Measurements from ENCODE around the gene KIAA1671. TPM values are rescaled to one million over a fixed set of nuclear protein-coding genes. Genes with fewer than 3 reads are reported as not detected.
A peak's percentile ranks its signal among the peaks of the same experiment; 100 is the strongest.

Gene KIAA1671
- total RNA-seq, 1 donor from 2014 or later, result 12.8 TPM

GRCh38 chr22:25070956-25071355 lies 118.4 kb downstream of the KIAA1671 start:
- intact Hi-C loops (cut with DNase I), result no loop called here
- DNase-seq (ENCODE audit: missing footprints) (no peak), ATAC-seq (no peak)

- ATAC-seq, result no peak
- DNase-seq (ENCODE audit: missing footprints), result no peak
- intact Hi-C loops (cut with DNase I), result no loop called here
These were observed 119.2 kb downstream of the KIAA1671 start for GRCh38 chr22:25071720-25072119.

- DNase-seq (ENCODE audit: missing footprints) (no peak), ATAC-seq (no peak)
- intact Hi-C loops (cut with DNase I), result no loop called here
These were observed 119.9 kb downstream of the KIAA1671 start for GRCh38 chr22:25072406-25072805.

- no peak for DNase-seq (ENCODE audit: missing footprints)
- intact Hi-C loops (cut with DNase I), result no loop called here
- no peak for ATAC-seq
These were observed 123.8 kb downstream of the KIAA1671 start for GRCh38 chr22:25076336-25076735.

GRCh38 chr22:25077056-25077455 lies 124.5 kb downstream of the KIAA1671 start:
- intact Hi-C loops (cut with DNase I), result no loop called here
- ATAC-seq, result no peak
- DNase-seq (ENCODE audit: missing footprints), result no peak

GRCh38 chr22:25077964-25078363 lies 125.4 kb downstream of the KIAA1671 start:
- intact Hi-C loops (cut with DNase I), result no loop called here
- DNase-seq (ENCODE audit: missing footprints), result no peak
- ATAC-seq, result no peak

GRCh38 chr22:25078591-25078990 lies 126.1 kb downstream of the KIAA1671 start:
- DNase-seq (ENCODE audit: missing footprints) (no peak), ATAC-seq (no peak)
- intact Hi-C loops (cut with DNase I), result no loop called here

GRCh38 chr22:25080855-25081254 lies 128.3 kb downstream of the KIAA1671 start:
- no peak for ATAC-seq
- DNase-seq (ENCODE audit: missing footprints), result no peak
- intact Hi-C loops (cut with DNase I), result loop anchor here (1.0 kb wide), 1 partner anchor 91 kb away; no protein-coding TSS in a partner anchor

- no peak for ATAC-seq
- DNase-seq (ENCODE audit: missing footprints), result no peak
- intact Hi-C loops (cut with DNase I), result loop anchor here (1.0 kb wide), 1 partner anchor 91 kb away; no protein-coding TSS in a partner anchor
These were observed 128.9 kb downstream of the KIAA1671 start for GRCh38 chr22:25081409-25081824.

- ATAC-seq (no peak), DNase-seq (ENCODE audit: missing footprints) (no peak)
- intact Hi-C loops (cut with DNase I), result no loop called here
These were observed 129.6 kb downstream of the KIAA1671 start for GRCh38 chr22:25082096-25082495.

GRCh38 chr22:25083056-25083806 lies 130.7 kb downstream of the KIAA1671 start:
- intact Hi-C loops (cut with DNase I), result no loop called here
- DNase-seq (ENCODE audit: missing footprints) (no peak), ATAC-seq (no peak)

- no peak for ATAC-seq
- intact Hi-C loops (cut with DNase I), result no loop called here
- DNase-seq (ENCODE audit: missing footprints), result no peak
These were observed 131.3 kb downstream of the KIAA1671 start for GRCh38 chr22:25083807-25084200.

GRCh38 chr22:25084405-25085107 lies 132.0 kb downstream of the KIAA1671 start:
- intact Hi-C loops (cut with DNase I), result no loop called here
- ATAC-seq, result no peak
- no peak for DNase-seq (ENCODE audit: missing footprints)

GRCh38 chr22:25085156-25085555 lies 132.6 kb downstream of the KIAA1671 start:
- DNase-seq (ENCODE audit: missing footprints) (no peak), ATAC-seq (no peak)
- intact Hi-C loops (cut with DNase I), result no loop called here

GRCh38 chr22:25085930-25086901 lies 133.7 kb downstream of the KIAA1671 start:
- DNase-seq (ENCODE audit: missing footprints) (no peak), ATAC-seq (peak; percentile 75)
- intact Hi-C loops (cut with DNase I), result no loop called here

- DNase-seq (ENCODE audit: missing footprints) (no peak), ATAC-seq (no peak)
- intact Hi-C loops (cut with DNase I), result no loop called here
These were observed 134.4 kb downstream of the KIAA1671 start for GRCh38 chr22:25086902-25087282.

- intact Hi-C loops (cut with DNase I), result no loop called here
- DNase-seq (ENCODE audit: missing footprints), result no peak
- no peak for ATAC-seq
These were observed 137.8 kb downstream of the KIAA1671 start for GRCh38 chr22:25090225-25090890.

GRCh38 chr22:25091458-25091857 lies 138.9 kb downstream of the KIAA1671 start:
- ATAC-seq (no peak), DNase-seq (ENCODE audit: missing footprints) (no peak)
- intact Hi-C loops (cut with DNase I), result no loop called here

GRCh38 chr22:25092119-25092518 lies 139.6 kb downstream of the KIAA1671 start:
- DNase-seq (ENCODE audit: missing footprints) (no peak), ATAC-seq (no peak)
- intact Hi-C loops (cut with DNase I), result no loop called here

All from Right ventricle myocardium inferior (tissue), 1 donor.